NT2/D1 (cell line): ENCODE measurements around the gene ZBTB44.
"Not testable (repeated sequence)": the region's sequence is repeated elsewhere in the genome, so short reads cannot be mapped to it uniquely, and the experiment has no call there.

Source experiments
- DNase-seq: peaks from one replicate; pipeline ENCODE4 v3.0.0-alpha.2; 2011; ENCODE audit warnings: low read depth, low spot score
- H3K27me3 ChIP-seq: 2 replicates; pipeline ENCODE4 v1.6.0; 2011; ENCODE audit warnings: mild to moderate bottlenecking; ENCODE audit not compliant: insufficient read length, insufficient read depth
- H3K36me3 ChIP-seq: 2 replicates; pipeline ENCODE4 v1.6.1; 2011; ENCODE audit warnings: mild to moderate bottlenecking, low read length, mixed read lengths; ENCODE audit not compliant: insufficient read depth, insufficient read length
- H3K4me1 ChIP-seq: 2 replicates; pipeline ENCODE4 v1.5.1; 2011; ENCODE audit not compliant: insufficient read depth, insufficient read length
- H3K4me3 ChIP-seq: 2 replicates; pipeline ENCODE4 v1.5.1; 2011; ENCODE audit warnings: low read depth; ENCODE audit not compliant: insufficient read length
- H3K9ac ChIP-seq: 2 replicates; pipeline ENCODE4 v1.6.0; 2011; ENCODE audit warnings: low read depth; ENCODE audit not compliant: insufficient read length
- H3K9me3 ChIP-seq: 2 replicates; pipeline ENCODE4 v1.5.1; 2011; ENCODE audit warnings: mild to moderate bottlenecking, low read length; ENCODE audit not compliant: insufficient read depth
- SUZ12 ChIP-seq: IDR thresholded peaks from 2 replicates; pipeline ENCODE4 v1.6.1; 2011; ENCODE audit not compliant: insufficient read length, insufficient read depth; ENCODE audit errors: extremely low read depth
- YY1 ChIP-seq: IDR thresholded peaks from 2 replicates; pipeline ENCODE4 v1.6.1; 2011; ENCODE audit not compliant: insufficient read length, insufficient read depth
- ZNF274 ChIP-seq: IDR thresholded peaks from 2 replicates; pipeline ENCODE4 v1.6.1; 2011; ENCODE audit warnings: mild to moderate bottlenecking, low read depth, low read length

Gene ZBTB44

GRCh38 chr11:130262424-130262823 is 52.3 kb downstream of the ZBTB44 start:
- no peak for DNase-seq
- Histone ChIP-seq H3K9ac (no peak overlapping the region), H3K4me3 (no peak overlapping the region), H3K4me1 (no peaks in the 10 kb centered on the region), H3K9me3 (no peaks in the 10 kb centered on the region), H3K36me3 (peaks cover 18% of the 10 kb centered on the region), H3K27me3 (no peaks in the 10 kb centered on the region)
- TF ChIP-seq ZNF274 (no peak), YY1 (no peak), SUZ12 (no peak)

- H3K4me1 ChIP-seq: no peaks in the 10 kb centered on the region
- H3K4me3 ChIP-seq: no peak overlapping the region
- H3K9me3 ChIP-seq: no peaks in the 10 kb centered on the region
- H3K36me3 ChIP-seq: peaks cover 18% of the 10 kb centered on the region
- TF ChIP-seq YY1 (no peak), ZNF274 (no peak), SUZ12 (no peak)
- no peak overlapping the region for H3K9ac ChIP-seq
- H3K27me3 ChIP-seq: no peaks in the 10 kb centered on the region
- DNase-seq: no peak
These were observed 53.1 kb downstream of the ZBTB44 start for GRCh38 chr11:130261571-130261970.

- TF ChIP-seq ZNF274: no peak
- TF ChIP-seq SUZ12: no peak
- no peak for TF ChIP-seq YY1
- Histone ChIP-seq H3K9me3 (no peaks in the 10 kb centered on the region), H3K36me3 (peaks cover 18% of the 10 kb centered on the region)
These were observed 54.0 kb downstream of the ZBTB44 start for GRCh38 chr11:130260742-130261141.

GRCh38 chr11:130260080-130260627 is 54.6 kb downstream of the ZBTB44 start:
- peaks cover 18% of the 10 kb centered on the region for H3K36me3 ChIP-seq

More at GRCh38 chr11:130260742-130261141, 54.0 kb downstream of the ZBTB44 start:
- Histone ChIP-seq H3K9ac (no peak overlapping the region), H3K4me1 (no peaks in the 10 kb centered on the region), H3K27me3 (no peaks in the 10 kb centered on the region), H3K4me3 (no peak overlapping the region)
- DNase-seq: no peak

GRCh38 chr11:130251763-130252162 is 63.0 kb downstream of the ZBTB44 start:
- DNase-seq, H3K27me3 ChIP-seq, H3K9me3 ChIP-seq, H3K4me3 ChIP-seq, H3K4me1 ChIP-seq, H3K9ac ChIP-seq, H3K36me3 ChIP-seq: not testable (repeated sequence)

More at GRCh38 chr11:130260080-130260627, 54.6 kb downstream of the ZBTB44 start:
- Histone ChIP-seq H3K9ac (no peak overlapping the region), H3K27me3 (no peaks in the 10 kb centered on the region), H3K4me1 (no peaks in the 10 kb centered on the region), H3K9me3 (no peaks in the 10 kb centered on the region), H3K4me3 (no peak overlapping the region)
- no peak for DNase-seq
- TF ChIP-seq ZNF274: no peak
- TF ChIP-seq YY1: no peak
- no peak for TF ChIP-seq SUZ12

- H3K4me3 ChIP-seq, H3K27me3 ChIP-seq, H3K9me3 ChIP-seq, H3K9ac ChIP-seq, H3K4me1 ChIP-seq, DNase-seq, H3K36me3 ChIP-seq: not testable (repeated sequence)
These were observed 64.8 kb downstream of the ZBTB44 start for GRCh38 chr11:130249929-130250328.

GRCh38 chr11:130249371-130249770 is 65.3 kb downstream of the ZBTB44 start:
- no peaks in the 10 kb centered on the region for H3K4me1 ChIP-seq
- no peak for DNase-seq
- H3K27me3 ChIP-seq: no peaks in the 10 kb centered on the region
- no peaks in the 10 kb centered on the region for H3K36me3 ChIP-seq
- no peak for TF ChIP-seq YY1
- TF ChIP-seq SUZ12: no peak
- no peak for TF ChIP-seq ZNF274
- no peak overlapping the region for H3K4me3 ChIP-seq
- no peaks in the 10 kb centered on the region for H3K9me3 ChIP-seq
- H3K9ac ChIP-seq: no peak overlapping the region

GRCh38 chr11:130247319-130247718 is 67.4 kb downstream of the ZBTB44 start:
- H3K4me3 ChIP-seq: no peak overlapping the region
- no peaks in the 10 kb centered on the region for H3K9me3 ChIP-seq
- DNase-seq: no peak
- H3K36me3 ChIP-seq: no peaks in the 10 kb centered on the region
- TF ChIP-seq SUZ12: no peak
- no peak for TF ChIP-seq YY1
- TF ChIP-seq ZNF274: no peak
- H3K9ac ChIP-seq: no peak overlapping the region
- no peaks in the 10 kb centered on the region for H3K4me1 ChIP-seq
- H3K27me3 ChIP-seq: no peaks in the 10 kb centered on the region
